AG09309 (cell line): ENCODE data around the gene RANBP6.
"Not testable (repeated sequence)": the region's sequence is repeated elsewhere in the genome, so short reads cannot be mapped to it uniquely, and the experiment has no call there.

Experiments
- DNase-seq: peaks from one replicate; pipeline ENCODE4 v3.0.0-alpha.2; 2010; ENCODE audit warnings: low read depth
- H3K4me3 ChIP-seq: 2 replicates; pipeline ENCODE4 v1.5.1; 2011; ENCODE audit warnings: mild to moderate bottlenecking, low read depth, low read length, moderate library complexity; ENCODE audit not compliant: control insufficient read depth
- CTCF ChIP-seq: IDR thresholded peaks from 2 replicates; pipeline ENCODE4 v1.5.1; 2011; ENCODE audit warnings: mild to moderate bottlenecking, low read depth, low read length, inconsistent platforms; ENCODE audit not compliant: insufficient read depth, control insufficient read depth; ENCODE audit errors: missing control alignments

RANBP6 gene

DNA sequence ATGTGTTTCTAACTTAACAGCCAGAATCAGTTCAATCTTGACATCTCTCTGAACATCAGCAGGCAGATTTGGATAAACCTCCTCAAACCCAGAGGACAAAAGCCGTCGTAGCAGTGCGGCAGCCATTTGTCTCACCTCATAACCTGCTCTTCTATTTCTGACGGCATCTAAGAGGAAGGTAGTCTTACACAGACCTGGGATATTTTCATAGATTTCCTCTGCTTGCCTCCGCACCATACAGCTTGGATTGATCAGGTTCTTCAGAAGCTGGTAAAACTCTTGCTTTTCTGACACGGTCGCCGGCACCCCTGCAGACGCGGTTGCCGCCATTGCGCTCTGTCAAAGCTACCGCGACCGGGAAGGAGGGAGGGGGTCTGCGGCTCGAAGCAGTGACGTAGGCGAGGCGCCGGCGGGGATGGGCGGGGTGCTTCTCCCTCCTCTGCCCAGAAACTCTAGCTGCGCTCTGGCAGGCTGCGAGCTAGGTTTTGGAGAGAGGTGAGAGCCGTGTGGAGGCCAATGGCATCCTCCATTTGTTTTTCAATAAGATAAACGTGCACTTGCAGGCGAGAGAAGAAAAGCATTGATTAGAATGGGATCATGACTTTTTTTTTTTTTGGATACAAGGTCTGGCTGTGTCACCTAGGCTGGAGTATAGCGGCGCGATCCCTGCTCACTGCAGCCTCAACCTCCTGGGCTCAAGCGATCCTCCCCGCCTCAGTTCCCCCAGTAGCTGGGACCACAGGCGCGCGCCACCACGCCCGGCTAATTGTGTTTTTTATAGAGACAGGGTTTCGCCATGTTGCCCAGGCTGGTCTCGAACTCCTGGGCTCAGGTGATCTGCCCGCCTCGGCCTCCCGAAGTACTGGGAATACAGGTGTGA, at the start of gene RANBP6:
TSS of gene RANBP6 (minus strand) at position 347 of the 880 bp plus-strand sequence. CDS start at position 330, 17 bp downstream.
- no peak for TF ChIP-seq CTCF
- H3K4me3 ChIP-seq = peak within 1 kb of the TSS; percentile 78
- DNase-seq = no peak

- DNase-seq, H3K4me3 ChIP-seq: not testable (repeated sequence)
Measured at GRCh38 chr9:6063146-6063545, 47.7 kb upstream of the RANBP6 start.

- H3K4me3 ChIP-seq = no peak overlapping the region
- TF ChIP-seq CTCF = no peak
- no peak for DNase-seq
Measured at GRCh38 chr9:6055666-6056065, 40.2 kb upstream of the RANBP6 start.

DNA sequence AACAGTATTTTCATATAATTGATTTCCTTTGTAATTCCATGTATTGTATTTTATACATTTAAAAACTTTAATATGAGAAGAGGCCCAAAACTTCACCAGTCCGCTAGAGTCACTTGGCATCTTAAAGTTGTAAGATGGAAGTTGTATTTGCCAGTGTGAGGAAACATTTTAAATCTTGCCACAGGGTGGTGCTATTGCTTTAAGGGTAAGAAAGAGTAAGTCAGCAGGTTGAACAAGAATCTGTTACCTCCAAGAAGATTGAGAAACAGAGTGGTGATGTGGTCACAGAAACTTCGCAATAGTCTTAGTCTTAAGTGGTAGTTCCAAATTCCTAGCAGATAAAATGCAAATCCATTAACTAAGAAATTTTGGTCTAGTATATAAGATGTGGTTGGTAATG, 39.8 kb upstream of the RANBP6 start:
- H3K4me3 ChIP-seq = no peak overlapping the region
- DNase-seq = peak; percentile 97
- peak; percentile 59 for TF ChIP-seq CTCF

DNA sequence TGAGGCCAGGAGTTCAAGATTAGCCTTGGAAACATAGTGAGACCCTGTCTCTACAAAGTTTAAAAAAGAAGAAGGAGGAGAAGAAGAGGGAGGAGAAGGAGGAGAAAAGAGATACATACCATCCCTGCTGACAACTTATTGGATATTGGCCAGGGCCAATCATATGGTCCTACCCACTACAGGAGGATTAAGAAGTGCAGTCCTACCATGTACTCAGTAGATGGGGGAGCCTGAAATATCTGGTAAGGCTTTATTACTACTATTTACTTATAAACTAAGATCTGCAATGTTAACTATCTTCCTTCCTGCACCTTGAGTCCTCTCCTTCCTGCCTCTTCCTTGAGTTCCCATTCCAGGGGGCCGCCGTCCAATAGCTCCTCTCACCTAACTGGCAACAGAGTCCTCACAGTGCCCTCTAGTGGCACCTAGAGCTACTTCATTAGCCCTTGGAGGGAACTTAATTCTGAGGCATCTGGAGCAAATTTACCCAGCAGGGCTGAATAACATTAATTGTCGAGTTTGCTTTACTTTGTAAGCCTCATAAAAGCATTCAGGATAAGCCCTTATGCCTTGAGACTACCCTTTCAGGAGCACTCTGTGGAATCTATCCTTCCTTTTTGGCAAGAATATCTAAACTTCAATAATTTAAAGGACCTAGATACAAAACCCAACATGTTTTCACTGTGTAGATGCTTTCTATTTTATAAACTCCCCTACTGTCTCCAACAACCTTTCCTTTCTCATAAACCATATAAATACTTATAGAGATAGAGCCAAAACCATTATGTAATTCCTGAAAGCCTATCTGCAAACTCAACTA, 39.1 kb upstream of the RANBP6 start:
- peak; percentile 83 for TF ChIP-seq CTCF
- peak; percentile 40 for DNase-seq

DNA sequence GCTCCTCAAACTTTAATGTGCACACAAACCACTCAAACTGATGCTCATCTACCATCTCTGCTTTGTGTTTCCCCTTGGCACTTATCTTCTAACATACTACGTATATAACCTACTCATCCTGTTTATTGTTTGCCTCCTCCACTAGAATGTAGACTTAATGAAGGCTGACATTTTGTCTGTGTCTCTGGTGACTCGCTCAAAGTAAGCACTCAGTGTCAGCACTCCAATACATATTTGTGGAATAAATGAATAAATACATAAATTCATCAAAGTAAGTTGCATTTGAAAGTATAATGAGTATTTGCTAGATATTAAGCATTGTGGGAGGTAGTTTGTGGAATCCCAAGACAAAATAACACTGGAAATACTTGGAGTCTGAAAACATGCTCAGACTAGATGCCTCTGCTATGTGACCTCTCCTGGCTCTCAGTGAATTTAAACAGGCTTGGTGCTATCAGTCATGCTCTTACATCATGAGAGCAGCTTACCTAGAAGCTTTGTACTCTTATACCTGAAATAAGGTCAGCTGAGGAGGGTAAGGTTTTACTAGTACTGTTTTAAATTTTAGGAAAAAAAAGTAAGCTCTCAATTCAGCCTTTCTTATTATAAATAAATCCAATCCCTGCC, 37.0 kb upstream of the RANBP6 start:
- H3K4me3 ChIP-seq = no peak overlapping the region
- DNase-seq = no peak
- TF ChIP-seq CTCF = no peak

More for the DNA sequence above, 39.1 kb upstream of the RANBP6 start:
- H3K4me3 ChIP-seq = no peak overlapping the region
